Globus pallidus (tissue), 1 donor: Measurements from ENCODE around the gene ETNK2.

Experiments
- DNase-seq: peaks from one replicate; pipeline ENCODE4 v3.0.0-alpha.2; 2015; ENCODE audit warnings: low spot score

Gene ETNK2

DNA sequence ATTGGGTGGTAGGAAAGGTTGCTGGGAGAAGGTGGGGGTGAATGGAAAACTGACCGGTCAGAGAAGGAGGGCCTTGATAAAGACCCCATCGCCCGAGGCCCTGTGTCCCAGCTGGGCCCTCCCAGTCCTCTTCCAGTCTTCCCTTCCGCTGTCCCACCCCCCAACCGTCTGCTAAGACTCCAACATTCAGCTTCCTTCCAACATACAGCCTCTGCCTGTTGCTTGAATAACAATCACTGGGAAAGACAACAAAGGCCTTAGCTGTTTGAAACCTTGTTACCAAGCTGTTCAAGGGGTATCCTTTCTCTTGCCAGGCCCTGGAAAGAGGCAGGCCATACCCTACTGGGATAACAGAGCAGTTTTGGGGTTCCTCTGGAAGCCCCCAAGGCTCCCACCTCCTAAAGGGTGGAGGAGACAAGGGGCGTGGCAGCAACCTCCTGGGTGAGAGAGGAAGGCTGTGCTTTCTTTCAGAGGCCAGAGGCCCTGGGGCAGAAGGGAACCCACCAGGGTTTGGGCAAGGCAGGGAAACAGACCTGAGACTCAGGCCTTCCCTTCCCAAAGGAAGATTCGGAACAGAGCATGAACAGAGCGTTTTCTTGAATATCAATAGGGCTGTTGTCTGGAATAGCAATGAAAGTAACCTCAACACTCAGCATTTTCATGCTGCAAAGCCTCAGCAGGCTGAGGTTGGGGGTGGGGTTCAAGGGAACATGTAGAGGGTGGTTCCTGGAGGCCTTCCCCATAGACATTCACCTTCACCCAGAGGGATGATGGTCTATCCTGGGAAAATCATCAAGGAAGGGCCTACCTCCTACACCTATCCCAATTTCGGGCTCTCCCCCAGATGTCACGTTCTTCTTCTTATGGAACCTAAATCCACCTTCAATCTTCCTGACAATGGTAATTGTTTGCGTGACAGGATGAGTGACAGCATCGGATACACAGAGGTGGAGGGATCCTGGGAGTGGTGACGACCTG, 4.1 kb downstream of the ETNK2 start:
- no peak for DNase-seq

- DNase-seq: no peak
These were observed 4.9 kb downstream of the ETNK2 start for GRCh38 chr1:204146965-204147364.

GRCh38 chr1:204146309-204146708, 5.5 kb downstream of the ETNK2 start:
- no peak for DNase-seq

- DNase-seq: no peak
These were observed 6.8 kb downstream of the ETNK2 start for GRCh38 chr1:204145033-204145504.

DNA sequence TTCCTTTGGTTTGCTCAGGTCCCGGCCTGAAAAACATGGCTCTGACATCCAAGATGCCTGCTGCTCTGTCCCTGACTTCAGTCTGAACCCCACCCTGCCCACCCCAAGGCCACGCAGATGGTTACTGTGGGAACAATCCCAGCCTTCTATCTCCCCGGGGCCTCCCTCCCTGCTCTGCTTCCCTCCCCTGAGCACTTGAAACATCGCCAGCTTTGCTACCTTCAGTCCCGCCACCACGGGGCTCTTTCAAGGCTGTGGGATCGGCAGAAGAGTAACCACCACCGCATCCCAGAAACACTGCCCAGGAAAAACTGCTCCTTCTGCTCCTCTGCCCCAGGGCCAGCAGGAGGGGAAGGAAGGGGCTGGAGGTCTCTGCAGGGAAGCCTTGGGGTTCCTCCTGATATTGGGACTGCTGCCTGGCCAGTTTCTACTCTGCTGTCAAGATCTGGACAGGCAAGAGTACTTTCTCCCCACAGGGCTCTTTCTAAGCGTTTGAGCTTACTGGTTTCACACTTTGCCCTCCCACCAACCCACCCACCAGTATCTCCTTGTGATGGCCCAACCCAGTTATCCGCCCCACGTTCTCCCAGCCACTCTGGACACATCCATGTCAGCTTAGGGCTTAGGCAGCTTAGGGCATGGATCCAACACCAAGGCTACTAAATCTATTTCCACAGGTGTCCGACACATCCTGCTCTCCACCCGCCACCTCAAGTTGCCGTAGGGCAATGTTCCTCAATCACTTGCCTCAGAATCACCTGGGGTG, 8.4 kb downstream of the ETNK2 start:
- DNase-seq: no peak

GRCh38 chr1:204142032-204142974, 9.5 kb downstream of the ETNK2 start:
- no peak for DNase-seq

DNA sequence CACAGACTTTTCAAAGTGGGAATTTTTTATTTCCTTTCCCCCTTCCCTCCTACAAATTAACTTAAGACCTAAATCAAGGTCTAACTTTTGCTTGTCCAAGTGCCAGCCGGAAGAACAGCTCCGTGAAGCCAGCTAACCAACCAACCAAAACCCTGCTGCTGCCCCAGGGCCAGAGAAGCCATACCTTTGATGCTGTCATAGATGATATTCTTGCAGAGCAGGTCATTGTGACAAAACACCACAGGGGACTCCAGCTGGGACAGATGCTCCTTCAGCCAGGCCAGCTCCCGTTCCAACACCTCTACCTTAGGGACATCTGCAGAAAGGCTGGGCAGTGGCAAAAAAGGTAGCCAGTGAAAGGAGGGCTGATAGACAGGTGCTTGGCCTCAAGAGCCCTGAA, 10.7 kb downstream of the ETNK2 start:
- DNase-seq: no peak

GRCh38 chr1:204139952-204140351, 11.9 kb downstream of the ETNK2 start:
- no peak for DNase-seq

- DNase-seq: no peak
These were observed 12.8 kb downstream of the ETNK2 start for GRCh38 chr1:204139088-204139487.

GRCh38 chr1:204136814-204137213, 15.0 kb downstream of the ETNK2 start:
- DNase-seq: no peak

DNA sequence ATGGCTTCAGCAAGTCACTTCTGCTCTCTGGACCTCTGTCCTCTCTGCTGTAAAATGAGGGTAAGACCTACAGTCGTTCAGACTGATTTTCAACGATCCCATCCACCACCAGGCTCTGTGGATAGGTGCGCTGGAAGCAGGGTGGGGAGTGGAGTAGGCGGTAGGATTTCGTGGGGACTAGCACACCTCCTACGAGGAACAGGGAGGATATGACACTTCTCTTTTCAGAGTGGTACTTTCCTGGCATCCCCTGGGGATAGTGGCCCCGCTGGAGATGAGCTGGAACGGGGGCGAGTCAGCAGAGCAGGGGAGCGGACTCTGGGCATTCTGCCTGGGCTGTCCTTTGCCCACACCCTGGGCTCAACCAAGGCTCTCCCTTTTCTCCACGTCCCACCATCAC, 17.7 kb downstream of the ETNK2 start:
- DNase-seq: no peak

DNA sequence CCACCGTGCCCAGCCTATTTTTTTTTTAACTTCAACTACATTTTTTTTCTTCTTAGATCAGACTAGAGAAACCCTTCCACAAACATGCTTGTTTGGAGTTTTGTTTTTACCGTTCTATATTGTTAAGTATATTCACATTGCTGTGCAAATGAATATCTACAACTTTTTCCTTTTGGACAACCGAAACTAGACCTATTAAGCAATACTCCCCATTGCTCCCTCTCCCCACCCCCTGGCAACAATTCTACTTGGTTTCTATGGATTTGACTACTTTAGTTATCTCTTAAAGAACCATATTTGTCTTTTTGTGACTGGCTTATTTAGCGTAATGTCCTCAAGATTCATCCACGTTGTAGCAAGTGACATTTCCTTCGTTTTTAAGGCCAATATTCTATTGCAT, 19.1 kb downstream of the ETNK2 start:
- DNase-seq: no peak

DNA sequence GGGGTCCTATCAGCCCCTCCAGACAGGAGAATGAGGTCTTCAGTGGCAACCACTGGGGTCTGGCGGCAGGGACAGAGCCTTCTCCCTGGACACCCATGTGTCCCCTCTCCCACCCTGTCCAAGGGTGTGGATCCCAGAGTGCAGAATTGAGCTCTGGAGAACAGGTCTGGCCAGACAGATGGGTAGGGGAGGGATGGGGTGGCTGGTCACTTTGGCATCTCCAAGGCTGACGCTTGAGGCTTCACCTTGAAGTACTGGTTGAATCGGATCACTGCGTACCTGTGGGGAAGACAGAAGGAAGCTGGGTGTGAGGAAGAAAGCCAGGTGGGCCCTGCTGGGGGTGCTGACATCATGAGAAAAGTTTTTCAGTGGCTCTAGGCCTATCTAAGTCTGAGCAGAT, 19.9 kb downstream of the ETNK2 start:
- DNase-seq: no peak

- DNase-seq: no peak
These were observed 20.6 kb downstream of the ETNK2 start for GRCh38 chr1:204130981-204131892.

- no peak for DNase-seq
These were observed 21.7 kb downstream of the ETNK2 start for GRCh38 chr1:204130178-204130577.

DNA sequence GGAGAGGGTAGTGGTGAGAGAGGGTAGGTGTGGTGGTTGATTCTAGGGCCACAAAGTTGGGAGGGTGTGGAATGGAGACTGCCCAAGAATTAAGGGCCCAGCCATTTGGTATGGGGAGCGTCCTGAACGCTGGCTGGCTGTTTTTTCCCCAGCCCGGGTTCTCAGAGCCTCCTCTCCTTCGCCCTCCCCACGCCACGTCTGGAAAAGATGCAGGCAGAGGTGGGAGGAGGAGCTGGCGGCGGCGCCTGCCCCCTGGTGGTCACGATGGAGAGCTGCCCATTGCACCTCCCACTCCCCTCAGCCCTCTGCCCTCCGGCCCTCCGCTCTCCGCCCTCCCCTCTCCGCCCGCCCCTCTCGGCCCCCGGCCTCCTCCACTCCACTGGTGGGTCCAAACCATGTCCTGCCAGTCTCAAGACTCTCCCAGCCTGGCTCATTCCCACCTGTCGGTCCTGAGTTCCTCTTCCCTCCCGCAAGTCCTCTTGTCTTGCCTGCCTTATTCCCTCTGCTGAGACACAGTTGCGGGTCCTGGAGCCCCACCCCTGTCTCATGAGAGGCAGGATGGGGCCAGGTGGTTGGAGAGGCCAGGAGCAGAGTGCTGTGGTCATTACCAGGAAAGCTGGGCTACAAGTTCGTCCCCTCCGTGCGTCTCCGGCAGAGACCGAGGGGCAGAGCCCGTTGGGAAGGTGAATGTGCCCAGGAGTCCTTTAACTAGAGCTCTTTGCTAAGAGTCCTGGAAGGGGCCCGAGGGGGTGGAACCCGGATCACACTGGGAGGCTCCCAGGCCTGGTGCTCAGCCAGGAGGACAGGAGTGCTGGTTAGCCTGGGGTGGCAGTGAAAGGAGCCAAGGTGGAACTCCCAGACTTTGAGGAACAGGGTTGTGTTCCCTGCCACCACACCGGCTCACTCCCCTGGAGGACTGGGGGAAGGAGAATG, 22.6 kb downstream of the ETNK2 start:
- peak; percentile 60 for DNase-seq

- no peak for DNase-seq
These were observed 23.3 kb downstream of the ETNK2 start for GRCh38 chr1:204128464-204128963.

- DNase-seq: peak; percentile 63
These were observed 24.1 kb downstream of the ETNK2 start for GRCh38 chr1:204127597-204128242.

GRCh38 chr1:204126956-204127355, 24.9 kb downstream of the ETNK2 start:
- DNase-seq: no peak
